ENCODE measurements around the gene CLIC4. TPM values are rescaled to one million over a fixed set of nuclear protein-coding genes. Genes with fewer than 3 reads are reported as not detected.

The CLIC4 gene
- total RNA-seq, 1 donor: 711 TPM

- H3K36me3 ChIP-seq (ENCODE audit: insufficient read depth, low read length): no peaks in the 10 kb centered on the region
- DNase-seq (ENCODE audit: insufficient read length, low spot score, missing footprints): no peak
- no peaks in the 10 kb centered on the region for H3K79me2 ChIP-seq (ENCODE audit: insufficient read depth, low read length)
- peaks cover 4% of the 10 kb centered on the region for H3K27me3 ChIP-seq (ENCODE audit: insufficient read depth, low read length)
- H3K4me3 ChIP-seq (ENCODE audit: insufficient read depth, low read length): no peak overlapping the region
- H3K27ac ChIP-seq (ENCODE audit: low read depth, low read length): no peak overlapping the region
- H4K20me1 ChIP-seq (ENCODE audit: insufficient read depth, low read length): no peaks in the 10 kb centered on the region
- TF ChIP-seq CTCF (IDR thresholded peaks at IDR 0.05; ENCODE audit: extremely low read depth, low read depth, low read length): no peak
- H3K9me3 ChIP-seq (ENCODE audit: low read depth, low read length): no peaks in the 10 kb centered on the region
- H2AFZ ChIP-seq (ENCODE audit: low read length): no peak overlapping the region
- no peak overlapping the region for H3K4me2 ChIP-seq (ENCODE audit: insufficient read depth, low read length)
- H3K4me1 ChIP-seq (ENCODE audit: insufficient read depth, low read length): no peaks in the 10 kb centered on the region
These were observed 127.0 kb downstream of the CLIC4 start for GRCh38 chr1:24872061-24872850.

DNA sequence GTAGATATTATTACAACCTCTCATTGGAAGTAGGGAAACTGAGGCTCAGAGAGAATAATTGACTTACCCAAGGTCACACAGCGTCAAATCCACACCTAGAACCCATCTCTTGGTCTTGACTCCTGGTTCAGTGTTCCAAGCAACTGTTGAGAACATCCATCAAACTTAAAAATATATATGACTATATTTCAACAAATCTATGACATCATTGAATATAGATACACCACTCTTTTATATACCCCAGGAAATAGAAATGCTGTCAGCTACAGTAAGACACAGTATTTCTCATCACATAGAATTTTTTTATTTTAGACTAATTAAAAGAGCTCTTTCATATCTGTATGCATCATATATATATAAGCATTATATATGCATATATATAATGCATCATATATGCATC lies 127.9 kb downstream of the CLIC4 start:
- Histone ChIP-seq H3K79me2 (ENCODE audit: insufficient read depth, low read length) (no peaks in the 10 kb centered on the region), H3K4me1 (ENCODE audit: insufficient read depth, low read length) (no peaks in the 10 kb centered on the region), H3K4me2 (ENCODE audit: insufficient read depth, low read length) (no peak overlapping the region), H2AFZ (ENCODE audit: low read length) (no peak overlapping the region), H3K4me3 (ENCODE audit: insufficient read depth, low read length) (no peak overlapping the region), H4K20me1 (ENCODE audit: insufficient read depth, low read length) (no peaks in the 10 kb centered on the region), H3K36me3 (ENCODE audit: insufficient read depth, low read length) (no peaks in the 10 kb centered on the region), H3K27me3 (ENCODE audit: insufficient read depth, low read length) (peaks cover 4% of the 10 kb centered on the region), H3K27ac (ENCODE audit: low read depth, low read length) (no peak overlapping the region), H3K9me3 (ENCODE audit: low read depth, low read length) (no peaks in the 10 kb centered on the region)
- no peak for TF ChIP-seq CTCF (IDR thresholded peaks at IDR 0.05; ENCODE audit: extremely low read depth, low read depth, low read length)
- no peak for DNase-seq (ENCODE audit: insufficient read length, low spot score, missing footprints)

DNA sequence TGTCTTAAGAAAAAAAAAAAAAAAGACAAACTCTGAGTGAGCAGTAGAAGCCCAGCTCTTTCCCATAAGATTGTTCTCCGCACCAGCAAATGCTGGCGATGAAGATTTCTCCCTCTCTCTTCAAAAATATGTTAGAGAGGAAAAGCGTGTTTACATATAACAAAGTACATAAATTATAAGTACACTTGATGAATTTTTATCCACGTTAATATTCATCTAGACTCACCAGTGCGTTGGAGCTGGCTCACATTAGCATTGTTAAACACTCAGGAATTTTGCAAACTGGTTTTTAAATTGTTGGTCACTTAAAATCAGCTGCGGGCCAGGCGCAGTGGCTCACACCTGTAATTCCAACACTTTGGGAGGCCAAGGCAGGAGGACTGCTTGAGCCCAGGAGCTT lies 128.8 kb downstream of the CLIC4 start:
- peaks cover 4% of the 10 kb centered on the region for H3K27me3 ChIP-seq (ENCODE audit: insufficient read depth, low read length)
- H3K4me3 ChIP-seq (ENCODE audit: insufficient read depth, low read length): no peak overlapping the region
- no peaks in the 10 kb centered on the region for H3K9me3 ChIP-seq (ENCODE audit: low read depth, low read length)
- H3K4me1 ChIP-seq (ENCODE audit: insufficient read depth, low read length): peaks cover 8% of the 10 kb centered on the region
- no peak overlapping the region for H2AFZ ChIP-seq (ENCODE audit: low read length)
- H3K4me2 ChIP-seq (ENCODE audit: insufficient read depth, low read length): no peak overlapping the region
- TF ChIP-seq CTCF (IDR thresholded peaks at IDR 0.05; ENCODE audit: extremely low read depth, low read depth, low read length): no peak
- DNase-seq (ENCODE audit: insufficient read length, low spot score, missing footprints): no peak
- no peaks in the 10 kb centered on the region for H3K79me2 ChIP-seq (ENCODE audit: insufficient read depth, low read length)
- H3K27ac ChIP-seq (ENCODE audit: low read depth, low read length): no peak overlapping the region
- H3K36me3 ChIP-seq (ENCODE audit: insufficient read depth, low read length): no peaks in the 10 kb centered on the region
- no peaks in the 10 kb centered on the region for H4K20me1 ChIP-seq (ENCODE audit: insufficient read depth, low read length)

- Histone ChIP-seq H3K4me3 (ENCODE audit: insufficient read depth, low read length) (no peak overlapping the region), H3K4me1 (ENCODE audit: insufficient read depth, low read length) (peaks cover 9% of the 10 kb centered on the region), H3K9me3 (ENCODE audit: low read depth, low read length) (no peaks in the 10 kb centered on the region), H2AFZ (ENCODE audit: low read length) (no peak overlapping the region), H4K20me1 (ENCODE audit: insufficient read depth, low read length) (no peaks in the 10 kb centered on the region), H3K79me2 (ENCODE audit: insufficient read depth, low read length) (no peaks in the 10 kb centered on the region), H3K27me3 (ENCODE audit: insufficient read depth, low read length) (peaks cover 4% of the 10 kb centered on the region), H3K4me2 (ENCODE audit: insufficient read depth, low read length) (no peak overlapping the region), H3K27ac (ENCODE audit: low read depth, low read length) (no peak overlapping the region), H3K36me3 (ENCODE audit: insufficient read depth, low read length) (no peaks in the 10 kb centered on the region)
- no peak for TF ChIP-seq CTCF (IDR thresholded peaks at IDR 0.05; ENCODE audit: extremely low read depth, low read depth, low read length)
- DNase-seq (ENCODE audit: insufficient read length, low spot score, missing footprints): no peak
These were observed 129.5 kb downstream of the CLIC4 start for GRCh38 chr1:24874611-24875234.

Data from osteoblast (primary cell).